Smooth muscle cell (in vitro differentiated cells): ENCODE results near the gene BABAM2. TPM values are rescaled to one million over a fixed set of nuclear protein-coding genes. Genes with fewer than 3 reads are reported as not detected.

Source experiments
- DNase-seq: peaks from one replicate; lab custom pipeline; 2025; ENCODE audit not compliant: unreplicated experiment; lab: John Stamatoyannopoulos, UW
- H2AFZ ChIP-seq: fragments of 200-600 bp; sonication (generic); 2 replicates; pipeline ENCODE4 v1.6.0; 2016; ENCODE audit warnings: antibody characterized with exemption, low read depth, mild to moderate bottlenecking
- H3F3A ChIP-seq: fragments of 200-600 bp; sonication (generic); 2 replicates; pipeline ENCODE4 v1.6.0; 2017; ENCODE audit warnings: antibody characterized with exemption, low read depth
- H3K27ac ChIP-seq: fragments of 200-600 bp; sonication (generic); 2 replicates; pipeline ENCODE4 v1.5.1; 2016; ENCODE audit warnings: low read depth, mild to moderate bottlenecking
- H3K27me3 ChIP-seq: fragments of 200-600 bp; sonication (generic); 2 replicates; pipeline ENCODE4 v1.6.1; 2016; ENCODE audit warnings: low read depth, mild to moderate bottlenecking
- H3K36me3 ChIP-seq: fragments of 200-600 bp; sonication (generic); 2 replicates; pipeline ENCODE4 v1.5.1; 2016; ENCODE audit warnings: low read depth
- H3K4me1 ChIP-seq: fragments of 200-600 bp; sonication (generic); 2 replicates; pipeline ENCODE4 v1.5.1; 2016; ENCODE audit warnings: low read depth
- H3K4me2 ChIP-seq: fragments of 200-600 bp; sonication (generic); 2 replicates; pipeline ENCODE4 v1.6.0; 2016; ENCODE audit warnings: mild to moderate bottlenecking
- H3K4me3 ChIP-seq: fragments of 200-600 bp; sonication (generic); 2 replicates; pipeline ENCODE4 v1.5.1; 2016; ENCODE audit warnings: mild to moderate bottlenecking
- H3K79me2 ChIP-seq: fragments of 200-600 bp; sonication (generic); 2 replicates; pipeline ENCODE4 v1.6.0; 2016; ENCODE audit warnings: low read depth, mild to moderate bottlenecking
- H3K9ac ChIP-seq: fragments of 200-600 bp; sonication (generic); 2 replicates; pipeline ENCODE4 v1.6.0; 2016; ENCODE audit warnings: low read depth
- H3K9me3 ChIP-seq: fragments of 200-600 bp; sonication (generic); replicated peaks from 2 replicates; pipeline ENCODE4 v1.5.1; 2016; ENCODE audit warnings: low read depth
- H4K20me1 ChIP-seq: fragments of 200-600 bp; sonication (generic); 2 replicates; pipeline ENCODE4 v1.6.0; 2016; ENCODE audit warnings: low read depth
- WGBS: methylation state at CpG from one replicate; pipeline ENCODE4 v1.1.7; 2016; ENCODE audit warnings: low lambda C conversion rate; 5-methylcytosine and 5-hydroxymethylcytosine counted together
- polyA plus RNA-seq: library from polyadenylated mRNA; unstranded; fragments of >200 nt; fragmentation: Nextera tagmentation; extraction: Ambion mirVana; gene quantifications from 2 replicates; pipeline ENCODE4 v1.2.1, GENCODE V29; 2016
- total RNA-seq: library from RNA; depleted of rRNA; stranded (reverse); fragments of >200 nt; gene quantifications from 2 replicates; pipeline ENCODE4 v1.2.3, GENCODE V29; 2014
- TF ChIP-seq, protein P1 (sequence below): fragments of 200-600 bp; sonication (generic); IDR thresholded peaks from 2 replicates; pipeline ENCODE4 v1.5.1; 2017; ENCODE audit warnings: borderline replicate concordance, mild to moderate bottlenecking, antibody characterized with exemption; ENCODE audit not compliant: insufficient read depth, poor library complexity, severe bottlenecking

BABAM2 gene
- total and polyA plus RNA-seq, 2 experiments from 2014 or later, result 26.5 to 29.1 TPM

DNA sequence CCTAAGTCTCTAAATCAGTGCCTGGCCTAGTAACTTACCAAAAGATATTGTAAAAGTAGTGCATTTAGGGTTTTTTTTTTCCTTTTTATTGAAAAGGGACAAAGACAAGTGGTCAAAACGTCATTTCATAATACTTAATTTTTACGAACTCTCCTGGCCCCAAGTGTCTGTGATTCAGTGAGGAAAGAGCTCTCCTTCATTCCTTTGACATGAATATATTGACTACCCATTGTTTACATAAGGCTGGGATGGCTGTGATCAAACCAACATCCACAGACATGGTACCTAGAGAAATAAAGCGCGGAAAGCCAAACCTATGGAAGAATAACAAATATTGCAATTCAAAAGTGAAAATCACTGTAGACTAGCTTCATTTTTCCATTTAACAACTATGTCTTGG, 198.4 kb downstream of the BABAM2 start:
- Histone ChIP-seq H3K4me3 (no peak overlapping the region), H3F3A (no peaks in the 10 kb centered on the region), H3K4me1 (no peaks in the 10 kb centered on the region), H2AFZ (no peak overlapping the region), H3K9ac (no peak overlapping the region), H3K4me2 (peak overlapping the region; percentile 22), H3K36me3 (no peaks in the 10 kb centered on the region), H3K27ac (peak overlapping the region; percentile 53), H3K79me2 (no peaks in the 10 kb centered on the region), H3K27me3 (no peaks in the 10 kb centered on the region), H3K9me3 (no peaks in the 10 kb centered on the region), H4K20me1 (no peaks in the 10 kb centered on the region)
- WGBS, result 52% methylated on average over 4 of the region's 4 CpGs
- no peak for DNase-seq
- TF ChIP-seq, protein P1, sequence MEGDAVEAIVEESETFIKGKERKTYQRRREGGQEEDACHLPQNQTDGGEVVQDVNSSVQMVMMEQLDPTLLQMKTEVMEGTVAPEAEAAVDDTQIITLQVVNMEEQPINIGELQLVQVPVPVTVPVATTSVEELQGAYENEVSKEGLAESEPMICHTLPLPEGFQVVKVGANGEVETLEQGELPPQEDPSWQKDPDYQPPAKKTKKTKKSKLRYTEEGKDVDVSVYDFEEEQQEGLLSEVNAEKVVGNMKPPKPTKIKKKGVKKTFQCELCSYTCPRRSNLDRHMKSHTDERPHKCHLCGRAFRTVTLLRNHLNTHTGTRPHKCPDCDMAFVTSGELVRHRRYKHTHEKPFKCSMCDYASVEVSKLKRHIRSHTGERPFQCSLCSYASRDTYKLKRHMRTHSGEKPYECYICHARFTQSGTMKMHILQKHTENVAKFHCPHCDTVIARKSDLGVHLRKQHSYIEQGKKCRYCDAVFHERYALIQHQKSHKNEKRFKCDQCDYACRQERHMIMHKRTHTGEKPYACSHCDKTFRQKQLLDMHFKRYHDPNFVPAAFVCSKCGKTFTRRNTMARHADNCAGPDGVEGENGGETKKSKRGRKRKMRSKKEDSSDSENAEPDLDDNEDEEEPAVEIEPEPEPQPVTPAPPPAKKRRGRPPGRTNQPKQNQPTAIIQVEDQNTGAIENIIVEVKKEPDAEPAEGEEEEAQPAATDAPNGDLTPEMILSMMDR, result no peak

DNA sequence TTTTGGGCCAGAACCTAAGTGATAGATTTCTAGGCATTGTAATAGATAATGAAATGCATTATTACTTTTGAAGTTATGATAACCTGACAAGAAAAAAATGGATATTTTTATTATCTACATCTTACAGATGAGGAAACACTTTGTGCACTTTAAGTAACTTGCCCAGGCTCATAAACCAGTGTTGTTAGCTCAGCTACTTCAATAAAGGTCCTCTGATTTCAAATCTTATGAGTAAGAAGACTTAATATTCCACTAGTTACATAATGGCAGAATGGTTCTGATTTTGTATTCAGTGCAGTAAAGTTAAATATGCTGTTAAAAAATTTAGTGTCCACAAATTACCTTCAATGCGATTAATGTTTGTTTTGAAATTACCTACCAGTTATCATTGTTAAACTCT, 199.0 kb downstream of the BABAM2 start:
- H3K36me3 ChIP-seq, result no peaks in the 10 kb centered on the region
- peak overlapping the region; percentile 53 for H3K27ac ChIP-seq
- no peaks in the 10 kb centered on the region for H3K4me1 ChIP-seq
- 93% methylated on average over 1 of the region's 1 CpG for WGBS
- no peaks in the 10 kb centered on the region for H3F3A ChIP-seq
- H4K20me1 ChIP-seq, result no peaks in the 10 kb centered on the region
- no peak overlapping the region for H3K9ac ChIP-seq
- TF ChIP-seq, protein P1, result no peak
- H3K4me2 ChIP-seq, result peak overlapping the region; percentile 22
- H3K27me3 ChIP-seq, result no peaks in the 10 kb centered on the region
- H3K9me3 ChIP-seq, result no peaks in the 10 kb centered on the region
- H2AFZ ChIP-seq, result no peak overlapping the region
- no peak overlapping the region for H3K4me3 ChIP-seq
- no peak for DNase-seq
- no peaks in the 10 kb centered on the region for H3K79me2 ChIP-seq

DNA sequence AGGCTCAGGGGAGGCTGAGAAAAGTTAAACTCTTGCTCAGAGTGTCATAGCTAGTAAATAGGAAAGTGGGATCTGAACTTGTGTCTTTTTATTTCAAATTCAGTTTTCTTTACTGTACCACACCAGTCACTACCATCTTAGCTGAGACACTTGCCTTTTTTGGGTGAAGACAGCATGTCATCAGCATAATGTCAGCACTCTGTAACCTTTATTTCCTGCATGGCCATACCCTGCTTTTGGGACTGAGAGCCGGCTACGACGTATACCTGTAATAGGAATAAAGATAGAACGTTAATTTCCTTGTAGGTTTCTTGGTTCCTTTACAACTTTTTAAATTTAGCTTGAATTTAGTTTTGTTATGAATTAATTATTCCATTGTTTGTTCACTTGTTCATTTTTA, 202.8 kb downstream of the BABAM2 start:
- TF ChIP-seq, protein P1, result no peak
- H3K4me1 ChIP-seq, result no peaks in the 10 kb centered on the region
- WGBS, result 90% methylated on average over 4 of the region's 4 CpGs
- H3K4me3 ChIP-seq, result no peak overlapping the region
- H3K9me3 ChIP-seq, result no peaks in the 10 kb centered on the region
- no peaks in the 10 kb centered on the region for H3K79me2 ChIP-seq
- no peak overlapping the region for H3K27ac ChIP-seq
- H4K20me1 ChIP-seq, result no peaks in the 10 kb centered on the region
- H3K27me3 ChIP-seq, result no peaks in the 10 kb centered on the region
- no peak for DNase-seq
- no peaks in the 10 kb centered on the region for H3F3A ChIP-seq
- H3K36me3 ChIP-seq, result no peaks in the 10 kb centered on the region
- H2AFZ ChIP-seq, result no peak overlapping the region
- no peak overlapping the region for H3K4me2 ChIP-seq
- H3K9ac ChIP-seq, result no peak overlapping the region

DNA sequence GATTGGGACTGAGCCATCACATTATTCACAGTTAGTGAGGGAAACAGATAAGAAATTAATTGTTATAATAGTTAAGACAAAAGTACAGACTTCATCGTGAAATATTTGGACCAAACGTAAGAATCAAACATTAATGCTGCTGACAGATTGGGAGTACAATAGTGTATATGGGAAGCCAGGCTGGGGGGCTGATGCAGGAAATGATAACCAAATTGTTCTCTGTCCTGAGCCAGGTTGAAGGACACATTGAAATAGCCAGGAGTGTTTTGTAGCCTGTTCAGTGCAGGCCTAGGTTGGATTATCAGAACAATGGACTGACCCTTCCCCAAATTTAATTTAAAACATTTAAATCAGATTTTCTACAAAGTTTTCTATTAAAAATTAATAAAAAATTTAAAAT, 203.2 kb downstream of the BABAM2 start:
- TF ChIP-seq, protein P1, result no peak

More for the DNA sequence above, 203.2 kb downstream of the BABAM2 start:
- H3F3A ChIP-seq, result no peaks in the 10 kb centered on the region
- H4K20me1 ChIP-seq, result no peaks in the 10 kb centered on the region
- H3K4me2 ChIP-seq, result no peak overlapping the region
- H3K9me3 ChIP-seq, result no peaks in the 10 kb centered on the region
- no peaks in the 10 kb centered on the region for H3K27me3 ChIP-seq
- WGBS, result 90% methylated on average over 2 of the region's 2 CpGs
- H3K9ac ChIP-seq, result no peak overlapping the region
- no peaks in the 10 kb centered on the region for H3K36me3 ChIP-seq
- no peak overlapping the region for H3K27ac ChIP-seq
- no peak overlapping the region for H3K4me3 ChIP-seq
- no peak for DNase-seq
- H2AFZ ChIP-seq, result no peak overlapping the region
- H3K4me1 ChIP-seq, result no peaks in the 10 kb centered on the region
- no peaks in the 10 kb centered on the region for H3K79me2 ChIP-seq
